Measurements from ENCODE around the gene STON2. TPM values are rescaled to one million over a fixed set of nuclear protein-coding genes. Genes with fewer than 3 reads are reported as not detected.

Gene STON2
- total and polyA plus RNA-seq, 2 of the 8 experiments (the other 6 are each of a cell fraction or from before 2014, with no cell fraction given), result 8.9 to 50.0 TPM

GRCh38 chr14:81331229-81332021 is 68.7 kb downstream of the STON2 start (continued):
- TF ChIP-seq TEAD4 (IDR thresholded peaks at IDR 0.05; ENCODE audit: low read depth, low read length), result no peak
- TF ChIP-seq TBP (IDR thresholded peaks at IDR 0.05; ENCODE audit: low read depth, low read length), result no peak

All from H1 (cell line).